K562 (cell line): ENCODE results near the gene INHA. TPM values are rescaled to one million over a fixed set of nuclear protein-coding genes. Genes with fewer than 3 reads are reported as not detected.

Source experiments
- ATAC-seq: fragments of 200-7000 bp; cut with Tn5 transposase; 3 replicates; pipeline ENCODE4 v1.9.1; 2020; ENCODE audit warnings: moderate library complexity
- BruUV-seq: library from RNA; stranded (reverse); fragments of 400-500 nt; replicated peaks from 2 replicates; lab custom pipeline; 2021; lab: Mats Ljungman, UMichigan
- CTCF ChIA-PET: fragments of 300-600 bp; formaldehyde crosslinking; extraction: SDS; loops from one replicate; lab custom pipeline; 2021; ENCODE audit warnings: low intra/inter-chr PET ratio; lab: Yijun Ruan, JAX
- POLR2A ChIA-PET: fragments of 300-600, 350-650 bp; sonication (Branson Sonifier 250); formaldehyde crosslinking; extraction: SDS; loops from one replicate; lab custom pipeline; 2021; ENCODE audit warnings: antibody characterized with exemption, inconsistent platforms; lab: Yijun Ruan, JAX
- DNase-seq, 4 experiments: peaks; one replicate each; pipeline versions ENCODE4 v3.0.0 to v3.0.0-alpha.2; 2011 to 2018; ENCODE audit warnings: low spot score in 3 of 4, mixed read lengths in 3 of 4; ENCODE audit errors: extremely low read depth in 1 of 4
- FAIRE-seq: peaks from 2 replicates; lab custom pipeline; 2011; peaks lifted over from hg19 to GRCh38; lab: Jason Lieb, UNC
- H2AFZ ChIP-seq: 2 replicates; pipeline ENCODE4 v1.6.0; 2011; ENCODE audit warnings: low read depth, low read length, control low read depth, inconsistent platforms
- H3K27ac ChIP-seq: fragments of 200-600 bp; 3 replicates; pipeline ENCODE4 v1.8.0; 2011; ENCODE audit warnings: low read depth, mild to moderate bottlenecking, control low read depth, inconsistent platforms, low read length, moderate library complexity, mixed read lengths; ENCODE audit errors: extremely low read depth
- H3K27me3 ChIP-seq, 2 experiments: fragments of 300-600 bp in 1 of 2; 2 replicates in 1 of 2; 3 replicates in 1 of 2; pipeline versions ENCODE4 v1.6.0 to v1.8.0; 2011; ENCODE audit warnings: inconsistent platforms in 2 of 2, low read length in 2 of 2, mild to moderate bottlenecking in 1 of 2, mixed read lengths in 1 of 2, moderate library complexity in 1 of 2; ENCODE audit not compliant: control insufficient read depth in 2 of 2, insufficient read depth in 2 of 2
- H3K36me3 ChIP-seq: fragments of 300-600 bp; 3 replicates; pipeline ENCODE4 v1.8.0; 2011; ENCODE audit warnings: mild to moderate bottlenecking, low read length, inconsistent platforms; ENCODE audit not compliant: control insufficient read depth, insufficient read depth
- H3K4me1 ChIP-seq, 2 experiments: fragments of 200-600 bp in 1 of 2; replicated peaks in 1 of 2; 2 replicates in 1 of 2; 3 replicates in 1 of 2; pipeline versions ENCODE4 v1.5.1 to v1.8.0; 2011; ENCODE audit warnings: inconsistent platforms in 2 of 2, low read length in 2 of 2, mild to moderate bottlenecking in 1 of 2, mixed read lengths in 1 of 2, moderate library complexity in 1 of 2; ENCODE audit not compliant: control insufficient read depth in 2 of 2, insufficient read depth in 2 of 2
- H3K4me2 ChIP-seq: 2 replicates; pipeline ENCODE4 v1.6.1; 2011; ENCODE audit warnings: low read length, control low read depth, inconsistent platforms, mixed read lengths; ENCODE audit not compliant: insufficient read depth
- H3K4me3 ChIP-seq: fragments of 200-600 bp; sonication (generic), shearing (Covaris generic); 2 replicates; pipeline ENCODE4 v1.5.1; 2016; ENCODE audit warnings: control low read depth, inconsistent platforms
- H3K79me2 ChIP-seq: fragments of 200-600 bp; 3 replicates; pipeline ENCODE4 v1.8.0; 2011; ENCODE audit warnings: low read length, inconsistent platforms; ENCODE audit not compliant: control insufficient read depth, insufficient read depth
- H3K9ac ChIP-seq, 2 experiments: 2 replicates each; pipeline versions ENCODE4 v1.6.0 to v1.6.1; 2011; ENCODE audit warnings: low read depth in 2 of 2, low read length in 2 of 2, control low read depth in 1 of 2, inconsistent platforms in 1 of 2, mild to moderate bottlenecking in 1 of 2, mixed read lengths in 1 of 2; ENCODE audit not compliant: insufficient read depth in 1 of 2
- H3K9me1 ChIP-seq: one replicate; pipeline ENCODE4 v1.6.0; 2011; ENCODE audit warnings: inconsistent platforms, mild to moderate bottlenecking, low read length, moderate library complexity; ENCODE audit not compliant: control insufficient read depth, insufficient read depth
- H3K9me3 ChIP-seq: replicated peaks from 2 replicates; pipeline ENCODE4 v1.5.1; 2011; ENCODE audit warnings: low read depth, low read length, inconsistent platforms; ENCODE audit not compliant: control insufficient read depth, insufficient read depth
- H4K20me1 ChIP-seq: replicated peaks from 2 replicates; pipeline ENCODE4 v1.6.1; 2011; ENCODE audit warnings: low read length, inconsistent platforms, mixed read lengths; ENCODE audit not compliant: control insufficient read depth, insufficient read depth
- HDAC3 ChIP-seq: fragments of 450-650 bp; IDR thresholded peaks from 2 replicates; pipeline ENCODE4 v1.6.1; 2018; ENCODE audit warnings: borderline replicate concordance, mild to moderate bottlenecking, moderate library complexity; ENCODE audit not compliant: partially characterized antibody
- KDM1A ChIP-seq, 2 experiments: fragments of 450-650 bp; IDR thresholded peaks; 2 replicates each; pipeline ENCODE4 v1.6.1; 2016; ENCODE audit warnings: mild to moderate bottlenecking in 2 of 2
- KLF13 ChIP-seq: fragments of 450-650 bp; IDR thresholded peaks from 2 replicates; pipeline ENCODE4 v1.6.1; 2016; ENCODE audit warnings: missing genetic modification characterization, low read depth, mild to moderate bottlenecking, missing compliant biosample characterization, moderate library complexity, borderline replicate concordance
- NFE2L1 ChIP-seq: fragments of 450-650 bp; IDR thresholded peaks from 2 replicates; pipeline ENCODE4 v1.6.1; 2016; ENCODE audit warnings: missing genetic modification characterization, low read depth, mild to moderate bottlenecking, missing compliant biosample characterization, moderate library complexity, borderline replicate concordance
- NFIX ChIP-seq: fragments of 250-450 bp; sonication (Bioruptor Pico); IDR thresholded peaks from 2 replicates; pipeline ENCODE4 v1.4.0; 2020; ENCODE audit warnings: low read depth, mild to moderate bottlenecking, moderate library complexity
- NONO ChIP-seq, 2 experiments: fragments of 200-400 bp in 1 of 2; fragments of 450-650 bp in 1 of 2; formaldehyde crosslinking in 1 of 2; IDR thresholded peaks; 2 replicates each; pipeline ENCODE4 v1.6.1; 2017; ENCODE audit warnings: low read depth in 2 of 2, mild to moderate bottlenecking in 2 of 2, moderate library complexity in 2 of 2, low read length in 1 of 2
- PBX2 ChIP-seq, 2 experiments: IDR thresholded peaks in 1 of 2; conservative IDR thresholded peaks in 1 of 2; 2 replicates each; pipeline ENCODE4 v1.6.1; 2016; ENCODE audit warnings: low read depth in 2 of 2, mild to moderate bottlenecking in 1 of 2, missing compliant biosample characterization in 1 of 2, missing genetic modification characterization in 1 of 2, moderate library complexity in 1 of 2
- PPARD ChIP-seq: fragments of 250-450 bp; sonication (Bioruptor Pico); IDR thresholded peaks from 2 replicates; pipeline ENCODE4 v1.8.0; 2022; ENCODE audit warnings: inconsistent platforms, mild to moderate bottlenecking, moderate library complexity
- SMARCE1 ChIP-seq: fragments of 450-650 bp; IDR thresholded peaks from 2 replicates; pipeline ENCODE4 v1.7.1; 2016; ENCODE audit warnings: mild to moderate bottlenecking
- THAP12 ChIP-seq: fragments of 250-450 bp; sonication (Bioruptor Pico); IDR thresholded peaks from 2 replicates; pipeline ENCODE4 v1.9.0; 2021; ENCODE audit warnings: mild to moderate bottlenecking, inconsistent platforms
- ZNF121 ChIP-seq: sonication (generic); formaldehyde crosslinking; conservative IDR thresholded peaks from 2 replicates; pipeline ENCODE4 v1.8.0; 2022; ENCODE audit warnings: missing genetic modification reagents
- ZNF436 ChIP-seq: fragments of 250-450, 450-650 bp; sonication (Bioruptor Pico); formaldehyde crosslinking; IDR thresholded peaks from 2 replicates; pipeline ENCODE4 v1.7.0; 2020; ENCODE audit warnings: mild to moderate bottlenecking
- ZNF449 ChIP-seq: fragments of 250-450 bp; sonication (Bioruptor Pico); IDR thresholded peaks from 2 replicates; pipeline ENCODE4 v1.8.0; 2022; ENCODE audit warnings: moderate library complexity, mild to moderate bottlenecking, inconsistent platforms
- WGBS: fragments of 100-300 bp; shearing (Covaris generic); methylation state at CpG from one replicate; pipeline ENCODE4 v1.1.6; 2016; ENCODE audit warnings: low coverage, mixed read lengths; ENCODE audit not compliant: insufficient coverage; ENCODE audit errors: missing lambda C conversion rate; 5-methylcytosine and 5-hydroxymethylcytosine counted together
- in situ Hi-C: fragments of 300-500 bp; cut with MboI; formaldehyde crosslinking; loops from 4 replicates; pipeline ENCODE4 v1.15.0; 2018; ENCODE audit warnings: inconsistent platforms, mixed read lengths
- intact Hi-C: fragments of 100-400 bp; cut with micrococcal nuclease; formaldehyde crosslinking; loops from 2 replicates; pipeline ENCODE4 v1.14.2; 2022
- polyA plus RNA-seq, 8 experiments: library from polyadenylated mRNA; depleted of rRNA in 4 of 8; stranded (reverse) in 5 of 8; unstranded in 3 of 8; fragments of >200 nt; fragmentation: Nextera tagmentation in 2 of 8; fragmentation: Illumina TruSeq in 1 of 8; extraction: Ambion mirVana in 2 of 8; extraction: Trizol in 1 of 8; gene quantifications; 2 replicates each; pipeline versions ENCODE4 v1.2.1 to v1.2.3, GENCODE V29; 2011 to 2014; ENCODE audit warnings: inconsistent platforms in 1 of 8, missing spikeins in 1 of 8
- total RNA-seq, 7 experiments: library from RNA; depleted of rRNA in 6 of 7; stranded (reverse); fragments of >200 nt in 6 of 7; fragmentation: Illumina TruSeq in 2 of 7; extraction: Trizol in 2 of 7; gene quantifications; 2 replicates each; pipeline versions ENCODE4 v1.2.1 to v1.2.3, GENCODE V29; 2011 to 2021; ENCODE audit warnings: low replicate concordance in 1 of 7

INHA gene
- total and polyA plus RNA-seq, 9 of the 15 experiments (the other 6 are each of a cell fraction or from before 2014, with no cell fraction given): 0.07 to 1.9 (median 0.40) TPM

- Histone ChIP-seq H3K9ac (no peak overlapping the region; a peak in 1 of 4 replicates), H3K36me3 (no peaks in the 10 kb centered on the region), H3K27me3 (peaks cover 0 to 5% of the 10 kb centered on the region in 2 experiments; a peak in 1 of 5 replicates), H3K4me3 (no peak overlapping the region), H3K9me1 (no peaks in the 10 kb centered on the region), H3K4me2 (no peak overlapping the region), H3K27ac (no peak overlapping the region), H3K79me2 (no peaks in the 10 kb centered on the region), H3K4me1 (no peaks in the 10 kb centered on the region; a peak in 1 of 5 replicates), H3K9me3 (no peaks in the 10 kb centered on the region), H2AFZ (no peak overlapping the region), H4K20me1 (no peaks in the 10 kb centered on the region; the same call in 1 of the 2 replicates)
- POLR2A ChIA-PET: no interaction called here
- no peak for ATAC-seq
- DNase-seq: no peak
- TF ChIP-seq ZNF436 (CRISPR knock-in tag) (no peak), ZNF449 (CRISPR knock-in tag) (no peak), SMARCE1 (no peak), NFE2L1 (tag) (no peak), PPARD (CRISPR knock-in tag) (no peak), HDAC3 (no peak), NONO (IDR thresholded peaks at IDR 0.05; ENCODE audit: low read depth in 2 of 2, low read length in 1 of 2) (no peak), ZNF121 (no peak), KDM1A (IDR thresholded peaks at IDR 0.05) (no peak), PBX2 (CRISPR knock-in tag; IDR thresholded peaks at IDR 0.05; ENCODE audit: low read depth) (no peak), PBX2 (tag; conservative IDR thresholded peaks at IDR 0.05; ENCODE audit: low read depth) (no peak), NFIX (no peak), THAP12 (CRISPR knock-in tag) (no peak), KLF13 (tag) (no peak)
- intact Hi-C loops (loop anchor here (1.0 kb wide), 1 partner anchor 24 kb away; no protein-coding TSS in a partner anchor), in situ Hi-C loops (no loop called here)
- no TSS peak for BruUV-seq
- no peak for FAIRE-seq
- CTCF ChIA-PET: no interaction called here
- 18% methylated on average over 2 of the region's 3 CpGs for WGBS
Observed at GRCh38 chr2:219618733-219619122, 46.6 kb downstream of the INHA start.
